Measurements from ENCODE around the gene ANGPTL5. TPM values are rescaled to one million over a fixed set of nuclear protein-coding genes. Genes with fewer than 3 reads are reported as not detected.

ANGPTL5 gene
- polyA plus RNA-seq, 3 donors = not detected

- no peak overlapping the region for H3K4me3 ChIP-seq (replicated peaks in 1 of 3; ENCODE audit: low read depth in 2 of 3, low read length in 3 of 3)
- H3K79me2 ChIP-seq (ENCODE audit: insufficient read depth, low read length) = no peaks in the 10 kb centered on the region
- H3K36me3 Mint-ChIP-seq = no peaks in the 10 kb centered on the region
- no peaks in the 10 kb centered on the region for H4K20me1 ChIP-seq (ENCODE audit: insufficient read depth, low read length)
- no peak overlapping the region for H3K9ac ChIP-seq (ENCODE audit: insufficient read depth, low read length, poor library complexity, severe bottlenecking)
- no peak overlapping the region for H3K27ac Mint-ChIP-seq
- H2AFZ ChIP-seq (ENCODE audit: insufficient read depth, low read depth, low read length, poor library complexity, severe bottlenecking) = no peak overlapping the region
- no peak overlapping the region for H3K4me2 ChIP-seq (replicated peaks; ENCODE audit: extremely low read depth, low read length, poor library complexity, severe bottlenecking)
- peaks cover 0 to 3% (median 0%) of the 10 kb centered on the region in 7 donors for H3K9me3 Mint-ChIP-seq
- H3K4me3 Mint-ChIP-seq = no peak overlapping the region
- no peaks in the 10 kb centered on the region for H3K9me3 ChIP-seq (replicated peaks in 1 of 2; ENCODE audit: control insufficient read depth in 1 of 2, insufficient read depth in 1 of 2, low read length in 2 of 2)
- H3K27ac ChIP-seq (ENCODE audit: low read depth in 1 of 2, low read length in 2 of 2) = no peak overlapping the region
- intact Hi-C loops (cut with micrococcal nuclease) = no loop called here
- H3K27me3 Mint-ChIP-seq (ENCODE audit: low read depth in 3 of 3) = peaks cover 0 to under 1% (median 0%) of the 10 kb centered on the region in 3 donors
- no peaks in the 10 kb centered on the region for H3K4me1 ChIP-seq (ENCODE audit: control insufficient read depth in 1 of 2, insufficient read depth in 2 of 2, low read length in 2 of 2)
- H3K27me3 ChIP-seq (ENCODE audit: control insufficient read depth in 2 of 2, insufficient read depth in 2 of 2, low read length in 2 of 2) = no peaks in the 10 kb centered on the region
- WGBS (ENCODE audit: insufficient coverage) = no CpG with 5 or more reads among the region's 4 CpGs
- H3K4me1 Mint-ChIP-seq = no peaks in the 10 kb centered on the region
- no peak for DNase-seq
- TF ChIP-seq CTCF (IDR thresholded peaks at IDR 0.05) = no peak
- no peaks in the 10 kb centered on the region for H3K36me3 ChIP-seq (replicated peaks in 1 of 2; ENCODE audit: control insufficient read depth in 1 of 2, insufficient read depth in 2 of 2, low read length in 2 of 2)
Observed at GRCh38 chr11:101945448-101945847, 29.1 kb upstream of the ANGPTL5 start.

GRCh38 chr11:101944923-101945322 is 28.6 kb upstream of the ANGPTL5 start:
- Histone ChIP-seq H3K36me3 (replicated peaks in 1 of 2; ENCODE audit: control insufficient read depth in 1 of 2, insufficient read depth in 2 of 2, low read length in 2 of 2) (no peaks in the 10 kb centered on the region), H3K9me3 (replicated peaks in 1 of 2; ENCODE audit: control insufficient read depth in 1 of 2, insufficient read depth in 1 of 2, low read length in 2 of 2) (no peaks in the 10 kb centered on the region), H3K4me1 (ENCODE audit: control insufficient read depth in 1 of 2, insufficient read depth in 2 of 2, low read length in 2 of 2) (no peaks in the 10 kb centered on the region), H2AFZ (ENCODE audit: insufficient read depth, low read depth, low read length, poor library complexity, severe bottlenecking) (no peak overlapping the region), H3K27ac (ENCODE audit: low read depth in 1 of 2, low read length in 2 of 2) (no peak overlapping the region), H3K27me3 (ENCODE audit: control insufficient read depth in 2 of 2, insufficient read depth in 2 of 2, low read length in 2 of 2) (no peaks in the 10 kb centered on the region), H3K4me2 (replicated peaks; ENCODE audit: extremely low read depth, low read length, poor library complexity, severe bottlenecking) (no peak overlapping the region), H3K4me3 (replicated peaks in 1 of 3; ENCODE audit: low read depth in 2 of 3, low read length in 3 of 3) (no peak overlapping the region), H4K20me1 (ENCODE audit: insufficient read depth, low read length) (no peaks in the 10 kb centered on the region), H3K79me2 (ENCODE audit: insufficient read depth, low read length) (no peaks in the 10 kb centered on the region), H3K9ac (ENCODE audit: insufficient read depth, low read length, poor library complexity, severe bottlenecking) (no peak overlapping the region)
- Mint-ChIP-seq H3K4me1 (no peaks in the 10 kb centered on the region), H3K4me3 (no peak overlapping the region), H3K27ac (no peak overlapping the region), H3K36me3 (no peaks in the 10 kb centered on the region), H3K27me3 (ENCODE audit: low read depth in 3 of 3) (peaks cover 0 to 3% (median 0%) of the 10 kb centered on the region in 3 donors), H3K9me3 (peaks cover 0 to 3% (median 0%) of the 10 kb centered on the region in 7 donors)
- 89% methylated on average over 1 of the region's 2 CpGs for WGBS (ENCODE audit: insufficient coverage)
- no peak for TF ChIP-seq CTCF (IDR thresholded peaks at IDR 0.05)
- intact Hi-C loops (cut with micrococcal nuclease) = no loop called here
- DNase-seq = no peak
